ENCODE data around the gene TBCE.

GRCh38 chr1:235426680-235427079 is 59.5 kb downstream of the TBCE start:
- TF ChIP-seq CTCF (IDR thresholded peaks at IDR 0.05; ENCODE audit: insufficient read depth, low read length, poor library complexity, severe bottlenecking) = no peak
- no peak for TF ChIP-seq EZH2phosphoT487 (conservative IDR thresholded peaks at IDR 0.05; ENCODE audit: low read length)
